ENCODE measurements around the gene ANKRD29. TPM values are rescaled to one million over a fixed set of nuclear protein-coding genes. Genes with fewer than 3 reads are reported as not detected.

ANKRD29 gene
- total and polyA plus RNA-seq, 2 experiments from 2014 or later = 0.44 to 0.77 TPM

GRCh38 chr18:23556145-23556780, 106.4 kb downstream of the ANKRD29 start:
- Histone ChIP-seq H3K27ac (no peak overlapping the region), H3K27me3 (no peaks in the 10 kb centered on the region), H3K9me3 (ENCODE audit: low read depth) (no peaks in the 10 kb centered on the region), H3K4me3 (no peak overlapping the region), H3K36me3 (peaks cover 31% of the 10 kb centered on the region), H3K4me1 (ENCODE audit: low read depth) (peaks cover 5% of the 10 kb centered on the region)
- no peak for DNase-seq (ENCODE audit: low read depth in 1 of 2, low spot score in 1 of 2)
- TF ChIP-seq, protein P1, sequence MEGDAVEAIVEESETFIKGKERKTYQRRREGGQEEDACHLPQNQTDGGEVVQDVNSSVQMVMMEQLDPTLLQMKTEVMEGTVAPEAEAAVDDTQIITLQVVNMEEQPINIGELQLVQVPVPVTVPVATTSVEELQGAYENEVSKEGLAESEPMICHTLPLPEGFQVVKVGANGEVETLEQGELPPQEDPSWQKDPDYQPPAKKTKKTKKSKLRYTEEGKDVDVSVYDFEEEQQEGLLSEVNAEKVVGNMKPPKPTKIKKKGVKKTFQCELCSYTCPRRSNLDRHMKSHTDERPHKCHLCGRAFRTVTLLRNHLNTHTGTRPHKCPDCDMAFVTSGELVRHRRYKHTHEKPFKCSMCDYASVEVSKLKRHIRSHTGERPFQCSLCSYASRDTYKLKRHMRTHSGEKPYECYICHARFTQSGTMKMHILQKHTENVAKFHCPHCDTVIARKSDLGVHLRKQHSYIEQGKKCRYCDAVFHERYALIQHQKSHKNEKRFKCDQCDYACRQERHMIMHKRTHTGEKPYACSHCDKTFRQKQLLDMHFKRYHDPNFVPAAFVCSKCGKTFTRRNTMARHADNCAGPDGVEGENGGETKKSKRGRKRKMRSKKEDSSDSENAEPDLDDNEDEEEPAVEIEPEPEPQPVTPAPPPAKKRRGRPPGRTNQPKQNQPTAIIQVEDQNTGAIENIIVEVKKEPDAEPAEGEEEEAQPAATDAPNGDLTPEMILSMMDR (IDR thresholded peaks at IDR 0.05; ENCODE audit: low read depth, low read length) = no peak

- no peak overlapping the region for H3K4me3 ChIP-seq
- no peaks in the 10 kb centered on the region for H3K27me3 ChIP-seq
- no peaks in the 10 kb centered on the region for H3K9me3 ChIP-seq (ENCODE audit: low read depth)
- DNase-seq (ENCODE audit: low read depth in 1 of 2, low spot score in 1 of 2) = no peak
- no peak overlapping the region for H3K27ac ChIP-seq
- H3K4me1 ChIP-seq (ENCODE audit: low read depth) = peaks cover 11% of the 10 kb centered on the region
- H3K36me3 ChIP-seq = peaks cover 23% of the 10 kb centered on the region
- TF ChIP-seq, protein P1 (IDR thresholded peaks at IDR 0.05; ENCODE audit: low read depth, low read length) = no peak
Observed at GRCh38 chr18:23553887-23554286, 108.8 kb downstream of the ANKRD29 start.

GRCh38 chr18:23552505-23552904, 110.2 kb downstream of the ANKRD29 start:
- DNase-seq (ENCODE audit: low read depth in 1 of 2, low spot score in 1 of 2) = no peak
- Histone ChIP-seq H3K27ac (no peak overlapping the region), H3K4me3 (no peak overlapping the region), H3K27me3 (no peaks in the 10 kb centered on the region), H3K36me3 (peaks cover 23% of the 10 kb centered on the region), H3K9me3 (ENCODE audit: low read depth) (no peaks in the 10 kb centered on the region), H3K4me1 (ENCODE audit: low read depth) (peaks cover 11% of the 10 kb centered on the region)
- TF ChIP-seq, protein P1 (IDR thresholded peaks at IDR 0.05; ENCODE audit: low read depth, low read length) = no peak

DNA sequence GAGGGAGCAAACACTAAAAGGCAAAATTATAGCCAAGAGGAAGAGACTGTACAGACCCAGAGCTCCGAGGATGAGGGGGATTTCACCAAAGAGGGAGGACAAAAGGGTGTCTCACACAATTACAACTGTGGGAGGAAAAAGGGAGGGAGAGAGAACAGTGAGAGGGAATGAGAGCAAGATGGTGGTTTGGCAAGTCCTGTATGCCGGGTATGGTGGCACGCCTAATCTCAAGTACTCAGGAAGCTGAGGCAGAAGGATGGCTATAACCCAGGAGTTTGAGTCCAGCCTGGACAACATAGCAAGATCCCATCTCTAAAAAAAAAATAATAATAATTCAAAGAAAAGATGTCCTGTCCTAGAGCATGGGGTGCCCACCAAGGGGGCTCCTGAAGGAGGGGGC, 110.7 kb downstream of the ANKRD29 start:
- TF ChIP-seq, protein P1 (IDR thresholded peaks at IDR 0.05; ENCODE audit: low read depth, low read length) = no peak
- Histone ChIP-seq H3K27ac (no peak overlapping the region), H3K4me3 (no peak overlapping the region), H3K4me1 (ENCODE audit: low read depth) (peaks cover 11% of the 10 kb centered on the region), H3K36me3 (peaks cover 23% of the 10 kb centered on the region), H3K27me3 (no peaks in the 10 kb centered on the region), H3K9me3 (ENCODE audit: low read depth) (no peaks in the 10 kb centered on the region)
- DNase-seq (ENCODE audit: low read depth in 1 of 2, low spot score in 1 of 2) = no peak

DNA sequence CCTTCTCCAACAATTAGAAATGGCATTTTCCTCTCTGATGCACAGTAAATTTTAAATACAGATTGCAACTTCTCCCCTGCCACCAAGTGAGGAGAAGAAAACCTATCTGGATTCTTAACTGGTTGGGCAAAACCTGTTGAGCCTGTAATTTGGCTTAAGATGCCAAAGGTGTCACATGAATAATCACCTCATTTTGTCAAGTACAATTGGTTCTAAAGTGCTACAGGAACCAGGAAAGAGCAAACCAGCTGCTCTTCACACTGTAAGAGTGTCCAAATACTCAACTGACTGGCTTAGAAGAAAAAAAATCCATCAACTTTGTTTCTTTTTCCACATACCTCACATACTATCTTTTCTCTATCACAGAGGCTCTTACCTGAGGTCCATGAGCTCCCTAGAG, 111.8 kb downstream of the ANKRD29 start:
- Histone ChIP-seq H3K4me3 (no peak overlapping the region), H3K27me3 (no peaks in the 10 kb centered on the region), H3K27ac (peak overlapping the region; percentile 30), H3K36me3 (peaks cover 16% of the 10 kb centered on the region), H3K4me1 (ENCODE audit: low read depth) (peaks cover 11% of the 10 kb centered on the region), H3K9me3 (ENCODE audit: low read depth) (no peaks in the 10 kb centered on the region)
- no peak for DNase-seq (ENCODE audit: low read depth in 1 of 2, low spot score in 1 of 2)
- TF ChIP-seq, protein P1 (IDR thresholded peaks at IDR 0.05; ENCODE audit: low read depth, low read length) = no peak

Other genes with a start within 250 kb of the ANKRD29 start
- gene RIOK3, start 209.6 kb downstream of the ANKRD29 start, total RNA-seq = 59.6 and 63.6 TPM in 2 replicates
- 83.7 and 95.7 TPM in 2 replicates for gene RIOK3, start 209.6 kb downstream of the ANKRD29 start, polyA plus RNA-seq
- 10.4 and 13.5 TPM in 2 replicates for gene RMC1, start 159.4 kb downstream of the ANKRD29 start, total RNA-seq
- gene RMC1, start 159.4 kb downstream of the ANKRD29 start, polyA plus RNA-seq = 18.3 and 28.0 TPM in 2 replicates
- 22.4 and 25.9 TPM in 2 replicates for gene NPC1, start 76.4 kb downstream of the ANKRD29 start, total RNA-seq
- gene NPC1, start 76.4 kb downstream of the ANKRD29 start, polyA plus RNA-seq = 14.1 and 19.4 TPM in 2 replicates
- gene LAMA3, start 26.5 kb upstream of the ANKRD29 start, total RNA-seq = 0.18 and 0.39 TPM in 2 replicates
- not detected in 2 replicates for gene LAMA3, start 26.5 kb upstream of the ANKRD29 start, polyA plus RNA-seq

All from cardiac muscle cell (in vitro differentiated cells and primary cell).